Keratinocyte (primary cell): Measurements from ENCODE around the gene SVIP. TPM values are rescaled to one million over a fixed set of nuclear protein-coding genes. Genes with fewer than 3 reads are reported as not detected.

ENCODE experiments used
- DNase-seq: peaks from one replicate; pipeline ENCODE4 v3.0.0-alpha.2; 2011; ENCODE audit warnings: low read depth, missing footprints, low spot score
- FAIRE-seq: peaks from 2 replicates; lab custom pipeline; 2011; peaks lifted over from hg19 to GRCh38; lab: Jason Lieb, UNC
- H2AFZ ChIP-seq: 2 replicates; pipeline ENCODE4 v1.6.0; 2012; ENCODE audit warnings: low read length, control low read depth, inconsistent platforms; ENCODE audit not compliant: control insufficient read depth
- H3K27ac ChIP-seq: 2 replicates; pipeline ENCODE4 v1.5.1; 2011; ENCODE audit warnings: low read length; ENCODE audit not compliant: control insufficient read depth, insufficient read depth
- H3K27me3 ChIP-seq: 3 replicates; pipeline ENCODE4 v1.6.0; 2011; ENCODE audit warnings: low read length; ENCODE audit not compliant: control insufficient read depth, insufficient read depth; ENCODE audit errors: extremely low read depth
- H3K36me3 ChIP-seq, 2 experiments: 2 replicates in 1 of 2; 3 replicates in 1 of 2; pipeline ENCODE4 v1.5.1; 2011; ENCODE audit warnings: low read length in 2 of 2, mild to moderate bottlenecking in 1 of 2; ENCODE audit not compliant: control insufficient read depth in 2 of 2, insufficient read depth in 2 of 2; ENCODE audit errors: extremely low read depth in 1 of 2
- H3K4me1 ChIP-seq: 3 replicates; pipeline ENCODE4 v1.5.1; 2011; ENCODE audit warnings: low read length; ENCODE audit not compliant: control insufficient read depth, insufficient read depth; ENCODE audit errors: extremely low read depth
- H3K4me2 ChIP-seq: 3 replicates; pipeline ENCODE4 v1.6.0; 2011; ENCODE audit warnings: low read depth, low read length; ENCODE audit not compliant: control insufficient read depth, insufficient read depth; ENCODE audit errors: extremely low read depth
- H3K4me3 ChIP-seq, 3 experiments: fragments of 200-600 bp in 1 of 3; sonication (generic) in 1 of 3; 2 replicates in 2 of 3; 3 replicates in 1 of 3; pipeline ENCODE4 v1.5.1; 2011 to 2016; ENCODE audit warnings: low read length in 3 of 3, mild to moderate bottlenecking in 3 of 3, control low read depth in 2 of 3, inconsistent platforms in 1 of 3, low read depth in 1 of 3, mixed read lengths in 1 of 3, mixed run types in 1 of 3, moderate library complexity in 1 of 3; ENCODE audit not compliant: control insufficient read depth in 2 of 3, insufficient read depth in 2 of 3; ENCODE audit errors: extremely low read depth in 1 of 3
- H3K79me2 ChIP-seq: 2 replicates; pipeline ENCODE4 v1.6.0; 2012; ENCODE audit warnings: low read length; ENCODE audit not compliant: control insufficient read depth, insufficient read depth
- H3K9ac ChIP-seq: 3 replicates; pipeline ENCODE4 v1.6.0; 2011; ENCODE audit warnings: low read length; ENCODE audit not compliant: control insufficient read depth, insufficient read depth; ENCODE audit errors: extremely low read depth
- H3K9me1 ChIP-seq: 3 replicates; pipeline ENCODE4 v1.6.0; 2011; ENCODE audit warnings: low read length; ENCODE audit not compliant: control insufficient read depth, insufficient read depth; ENCODE audit errors: extremely low read depth
- H3K9me3 ChIP-seq: 2 replicates; pipeline ENCODE4 v1.5.1; 2012; ENCODE audit warnings: low read depth, low read length; ENCODE audit not compliant: control insufficient read depth
- H4K20me1 ChIP-seq: 3 replicates; pipeline ENCODE4 v1.6.0; 2011; ENCODE audit warnings: low read length; ENCODE audit not compliant: control insufficient read depth, insufficient read depth; ENCODE audit errors: extremely low read depth
- EZH2 ChIP-seq: IDR thresholded peaks from one replicate; pipeline ENCODE4 v1.6.1; 2012; ENCODE audit warnings: inconsistent platforms, mild to moderate bottlenecking, low read length, moderate library complexity
- dilution Hi-C: fragments of 300-500 bp; cut with MboI; formaldehyde crosslinking; loops from one replicate; pipeline ENCODE4 v1.7.0; 2020; ENCODE audit warnings: low sequenced_read_pairs; ENCODE audit not compliant: extremely low pct_ligation_motif_present
- polyA plus RNA-seq, 5 experiments: library from polyadenylated mRNA; depleted of rRNA in 3 of 5; stranded (reverse) in 3 of 5; stranded (forward) in 1 of 5; unstranded in 1 of 5; fragments of >200 nt; gene quantifications; 1 replicate in 1 of 5; 2 replicates in 3 of 5; 3 replicates in 1 of 5; pipeline versions ENCODE4 v1.2.1 to v1.2.3, GENCODE V29; 2011 to 2012; ENCODE audit warnings: missing spikeins in 2 of 5, low read depth in 1 of 5, low replicate concordance in 1 of 5
- TF ChIP-seq, protein P1 (sequence below), 3 experiments: IDR thresholded peaks in 1 of 3; conservative IDR thresholded peaks in 1 of 3; optimal IDR thresholded peaks in 1 of 3; 2 replicates in 2 of 3; 3 replicates in 1 of 3; pipeline versions ENCODE3 to v1.5.1; 2011; ENCODE audit warnings: low read length in 3 of 3, mild to moderate bottlenecking in 3 of 3, moderate library complexity in 2 of 3, control low read depth in 1 of 3, inconsistent platforms in 1 of 3; ENCODE audit not compliant: insufficient read depth in 2 of 3; ENCODE audit errors: extremely low read depth in 1 of 3

SVIP gene
- polyA plus RNA-seq, 1 donor (not counting 4 experiments of a cell fraction or from before 2014, with no cell fraction given), result 3.3 TPM

DNA sequence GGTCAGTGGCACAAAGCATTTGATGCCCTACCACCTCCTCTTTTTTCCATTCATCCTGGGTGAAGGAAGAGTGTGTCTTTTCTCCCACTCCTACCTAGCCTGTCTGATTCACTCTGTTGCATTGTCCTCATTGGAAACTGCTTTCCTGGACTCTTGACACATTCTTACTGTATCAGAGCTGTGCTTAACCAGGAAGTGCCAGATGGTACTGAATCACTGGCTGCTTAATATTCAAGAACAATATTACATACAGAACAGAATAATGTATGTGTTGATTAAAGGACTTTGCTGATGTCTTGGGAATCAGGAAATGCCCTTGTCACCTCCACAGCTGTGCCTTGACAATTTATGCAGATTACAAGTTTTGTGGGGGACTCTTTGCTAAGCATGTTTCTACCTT is 44.4 kb downstream of the SVIP start:
- H3K4me3 ChIP-seq, result no peak overlapping the region
- no peak overlapping the region for H2AFZ ChIP-seq
- no peaks in the 10 kb centered on the region for H3K9me3 ChIP-seq
- H4K20me1 ChIP-seq, result no peaks in the 10 kb centered on the region
- H3K36me3 ChIP-seq, result no peaks in the 10 kb centered on the region
- H3K4me2 ChIP-seq, result no peak overlapping the region
- H3K9ac ChIP-seq, result no peak overlapping the region
- DNase-seq (no peak), FAIRE-seq (no peak)
- no peak for TF ChIP-seq EZH2
- TF ChIP-seq, protein P1, sequence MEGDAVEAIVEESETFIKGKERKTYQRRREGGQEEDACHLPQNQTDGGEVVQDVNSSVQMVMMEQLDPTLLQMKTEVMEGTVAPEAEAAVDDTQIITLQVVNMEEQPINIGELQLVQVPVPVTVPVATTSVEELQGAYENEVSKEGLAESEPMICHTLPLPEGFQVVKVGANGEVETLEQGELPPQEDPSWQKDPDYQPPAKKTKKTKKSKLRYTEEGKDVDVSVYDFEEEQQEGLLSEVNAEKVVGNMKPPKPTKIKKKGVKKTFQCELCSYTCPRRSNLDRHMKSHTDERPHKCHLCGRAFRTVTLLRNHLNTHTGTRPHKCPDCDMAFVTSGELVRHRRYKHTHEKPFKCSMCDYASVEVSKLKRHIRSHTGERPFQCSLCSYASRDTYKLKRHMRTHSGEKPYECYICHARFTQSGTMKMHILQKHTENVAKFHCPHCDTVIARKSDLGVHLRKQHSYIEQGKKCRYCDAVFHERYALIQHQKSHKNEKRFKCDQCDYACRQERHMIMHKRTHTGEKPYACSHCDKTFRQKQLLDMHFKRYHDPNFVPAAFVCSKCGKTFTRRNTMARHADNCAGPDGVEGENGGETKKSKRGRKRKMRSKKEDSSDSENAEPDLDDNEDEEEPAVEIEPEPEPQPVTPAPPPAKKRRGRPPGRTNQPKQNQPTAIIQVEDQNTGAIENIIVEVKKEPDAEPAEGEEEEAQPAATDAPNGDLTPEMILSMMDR (optimal IDR thresholded peaks at IDR 0.05 in 1 of 3, IDR thresholded peaks at IDR 0.05 in 1 of 3, conservative IDR thresholded peaks at IDR 0.05 in 1 of 3; ENCODE audit: extremely low read depth in 1 of 3, insufficient read depth in 2 of 3, low read length in 3 of 3), result no peak
- H3K79me2 ChIP-seq, result no peaks in the 10 kb centered on the region
- no peaks in the 10 kb centered on the region for H3K9me1 ChIP-seq
- no peaks in the 10 kb centered on the region for H3K4me1 ChIP-seq
- dilution Hi-C loops, result loop anchor here (25.0 kb wide), 2 partner anchors 98 to 223 kb away; no protein-coding TSS in a partner anchor
- H3K27me3 ChIP-seq, result no peaks in the 10 kb centered on the region
- H3K27ac ChIP-seq, result no peak overlapping the region

DNA sequence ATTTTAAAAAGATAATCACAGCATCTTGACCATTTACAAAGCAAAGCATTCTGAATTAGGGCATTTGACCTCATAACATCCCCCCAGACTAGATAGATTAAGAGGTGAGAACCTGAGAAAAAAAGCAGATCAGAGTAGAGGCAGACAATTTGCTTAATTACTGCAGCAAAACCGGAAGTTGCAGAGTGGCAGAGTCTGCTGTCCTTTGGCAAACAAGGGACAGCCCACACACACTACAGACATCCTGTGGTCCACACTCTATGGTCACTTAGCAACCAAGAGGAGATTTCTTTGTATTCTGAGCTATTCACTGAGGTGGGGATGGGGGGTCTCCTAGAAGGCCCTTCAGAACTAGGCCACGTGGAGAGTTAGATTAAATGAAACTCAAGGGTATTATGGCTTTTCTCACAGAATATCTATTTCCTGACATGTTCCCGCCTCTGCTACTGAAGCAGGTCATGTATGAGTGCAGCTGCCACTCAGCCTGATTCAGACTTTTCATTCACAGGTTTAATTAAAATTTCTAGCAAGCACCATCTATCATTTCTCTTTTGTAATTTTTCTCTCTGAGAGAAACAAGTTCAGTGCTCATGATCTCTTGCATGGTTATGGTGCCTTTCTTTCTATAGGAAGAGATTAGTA is 48.5 kb downstream of the SVIP start:
- Histone ChIP-seq H4K20me1 (no peaks in the 10 kb centered on the region), H3K9me3 (no peaks in the 10 kb centered on the region), H3K4me3 (no peak overlapping the region), H3K9ac (no peak overlapping the region), H2AFZ (no peak overlapping the region), H3K4me1 (no peaks in the 10 kb centered on the region), H3K79me2 (no peaks in the 10 kb centered on the region), H3K36me3 (no peaks in the 10 kb centered on the region), H3K9me1 (no peaks in the 10 kb centered on the region), H3K4me2 (no peak overlapping the region), H3K27me3 (no peaks in the 10 kb centered on the region), H3K27ac (no peak overlapping the region)
- DNase-seq (no peak), FAIRE-seq (no peak)
- TF ChIP-seq, protein P1 (optimal IDR thresholded peaks at IDR 0.05 in 1 of 3, IDR thresholded peaks at IDR 0.05 in 1 of 3, conservative IDR thresholded peaks at IDR 0.05 in 1 of 3; ENCODE audit: extremely low read depth in 1 of 3, insufficient read depth in 2 of 3, low read length in 3 of 3), result no peak
- TF ChIP-seq EZH2, result no peak
- dilution Hi-C loops, result loop anchor here (25.0 kb wide), 2 partner anchors 94 to 219 kb away; no protein-coding TSS in a partner anchor
